Kidney (tissue), 14 donors: ENCODE measurements around the gene RDH13. TPM values are rescaled to one million over a fixed set of nuclear protein-coding genes. Genes with fewer than 3 reads are reported as not detected.

ENCODE experiments used
- DNase-seq, 5 donors: peaks; one replicate each; pipeline ENCODE4 v3.0.0-alpha.2; 2013 to 2020
- FAIRE-seq: peaks from 2 replicates; lab custom pipeline; 2012; peaks lifted over from hg19 to GRCh38; lab: Jason Lieb, UNC
- H3K27ac ChIP-seq, 2 donors: one replicate each; pipeline ENCODE4 v1.7.0; 2013; ENCODE audit warnings: low read depth in 2 of 2, low read length in 2 of 2, inconsistent platforms in 1 of 2
- H3K27me3 ChIP-seq: one replicate; pipeline ENCODE4 v1.7.1; 2013; ENCODE audit warnings: low read length, inconsistent platforms; ENCODE audit not compliant: control insufficient read depth, insufficient read depth
- H3K36me3 ChIP-seq, 3 donors: one replicate each; pipeline versions ENCODE4 v1.7.0 to v1.7.1; 2013; ENCODE audit warnings: low read length in 3 of 3, control low read depth in 1 of 3, inconsistent platforms in 1 of 3; ENCODE audit not compliant: insufficient read depth in 3 of 3, control insufficient read depth in 2 of 3
- H3K4me1 ChIP-seq, 3 donors: one replicate each; pipeline versions ENCODE4 v1.7.0 to v1.7.1; 2013; ENCODE audit warnings: low read length in 3 of 3, inconsistent platforms in 1 of 3, low read depth in 1 of 3; ENCODE audit not compliant: control insufficient read depth in 2 of 3, insufficient read depth in 2 of 3
- H3K4me3 ChIP-seq, 3 donors: one replicate each; pipeline versions ENCODE4 v1.7.0 to v1.8.1; 2013; ENCODE audit warnings: low read length in 3 of 3, control low read depth in 1 of 3, inconsistent platforms in 1 of 3
- H3K9ac ChIP-seq, 3 donors: one replicate each; pipeline versions ENCODE4 v1.7.0 to v1.7.1; 2013; ENCODE audit warnings: low read length in 3 of 3, control low read depth in 1 of 3, inconsistent platforms in 1 of 3
- H3K9me3 ChIP-seq, 3 donors: one replicate each; pipeline versions ENCODE4 v1.7.0 to v1.7.1; 2013; ENCODE audit warnings: low read length in 3 of 3, control low read depth in 1 of 3, inconsistent platforms in 1 of 3; ENCODE audit not compliant: control insufficient read depth in 2 of 3, insufficient read depth in 1 of 3
- CTCF ChIP-seq: IDR thresholded peaks from 3 replicates; pipeline ENCODE4 v1.5.1; 2012; ENCODE audit warnings: mild to moderate bottlenecking, moderate library complexity, borderline replicate concordance; ENCODE audit not compliant: insufficient read depth; ENCODE audit errors: extremely low read depth
- intact Hi-C: fragments of 100-400 bp; cut with DNase I; formaldehyde crosslinking; loops from one replicate; pipeline ENCODE4 v1.11.1; 2022
- polyA plus RNA-seq: library from polyadenylated mRNA; stranded (reverse); fragments of 350-450 nt; fragmentation: Illumina TruSeq; extraction: RNeasy Lipid Tissue Mini Kit (QIAGEN cat#74804); gene quantifications from one replicate; pipeline ENCODE4 v1.2.3, GENCODE V29; 2014; ENCODE audit warnings: low read depth, low replicate concordance; ENCODE audit not compliant: insufficient read depth
- total RNA-seq: library from RNA; stranded (reverse); fragmentation: NEBNext Ultra II Directional; extraction: Animal tissue kit (Norgen Biotek cat#: 25700); gene quantifications from one replicate; pipeline ENCODE4 v1.2.1, GENCODE V29; 2021
- donor health status: control.
- donor health status: control.
- donor health status: control.
- donor health status: control.
- donor health status: control.
- donor health status: DM: yes; HTN: yes; CAD: no.
- donor health status: Normal renal cell carcinoma (clear cell type).

Gene RDH13
- total and polyA plus RNA-seq, 2 donors from 2014 or later, result 24.9 to 38.7 TPM

- Histone ChIP-seq H3K4me3 (no peak overlapping the region), H3K4me1 (peaks cover 0 to 19% (median 0%) of the 10 kb centered on the region in 3 donors), H3K27me3 (peaks cover 13% of the 10 kb centered on the region), H3K27ac (no peak overlapping the region), H3K9ac (no peak overlapping the region), H3K36me3 (no peaks in the 10 kb centered on the region), H3K9me3 (no peaks in the 10 kb centered on the region)
- TF ChIP-seq CTCF, result no peak
- intact Hi-C loops, result no loop called here
- no peak for FAIRE-seq
- DNase-seq, result peak in 1 of 5 donors; percentile 49
Measured at GRCh38 chr19:55084416-55084815, 21.5 kb upstream of the RDH13 start.

- Histone ChIP-seq H3K4me3 (no peak overlapping the region), H3K27me3 (peaks cover 14% of the 10 kb centered on the region), H3K36me3 (no peaks in the 10 kb centered on the region), H3K9ac (no peak overlapping the region), H3K4me1 (peaks cover 0 to 16% (median 0%) of the 10 kb centered on the region in 3 donors), H3K9me3 (no peaks in the 10 kb centered on the region), H3K27ac (no peak overlapping the region)
- no peak for FAIRE-seq
- TF ChIP-seq CTCF, result no peak
- DNase-seq, result peak in 1 of 5 donors; percentile 69
- intact Hi-C loops, result no loop called here
Measured at GRCh38 chr19:55083004-55083850, 20.3 kb upstream of the RDH13 start.

GRCh38 chr19:55082020-55082851 is 19.3 kb upstream of the RDH13 start:
- Histone ChIP-seq H3K4me3 (no peak overlapping the region), H3K27ac (no peak overlapping the region), H3K9me3 (no peaks in the 10 kb centered on the region), H3K27me3 (peaks cover 14% of the 10 kb centered on the region), H3K4me1 (peaks cover 0 to 7% (median 0%) of the 10 kb centered on the region in 3 donors), H3K9ac (no peak overlapping the region), H3K36me3 (no peaks in the 10 kb centered on the region)
- TF ChIP-seq CTCF, result no peak
- intact Hi-C loops, result no loop called here
- FAIRE-seq (no peak), DNase-seq (peak in 4 of 5 donors; percentile 68 to 89 (median 75))
